ENCODE measurements around the gene TACC3.

Gene TACC3

DNA sequence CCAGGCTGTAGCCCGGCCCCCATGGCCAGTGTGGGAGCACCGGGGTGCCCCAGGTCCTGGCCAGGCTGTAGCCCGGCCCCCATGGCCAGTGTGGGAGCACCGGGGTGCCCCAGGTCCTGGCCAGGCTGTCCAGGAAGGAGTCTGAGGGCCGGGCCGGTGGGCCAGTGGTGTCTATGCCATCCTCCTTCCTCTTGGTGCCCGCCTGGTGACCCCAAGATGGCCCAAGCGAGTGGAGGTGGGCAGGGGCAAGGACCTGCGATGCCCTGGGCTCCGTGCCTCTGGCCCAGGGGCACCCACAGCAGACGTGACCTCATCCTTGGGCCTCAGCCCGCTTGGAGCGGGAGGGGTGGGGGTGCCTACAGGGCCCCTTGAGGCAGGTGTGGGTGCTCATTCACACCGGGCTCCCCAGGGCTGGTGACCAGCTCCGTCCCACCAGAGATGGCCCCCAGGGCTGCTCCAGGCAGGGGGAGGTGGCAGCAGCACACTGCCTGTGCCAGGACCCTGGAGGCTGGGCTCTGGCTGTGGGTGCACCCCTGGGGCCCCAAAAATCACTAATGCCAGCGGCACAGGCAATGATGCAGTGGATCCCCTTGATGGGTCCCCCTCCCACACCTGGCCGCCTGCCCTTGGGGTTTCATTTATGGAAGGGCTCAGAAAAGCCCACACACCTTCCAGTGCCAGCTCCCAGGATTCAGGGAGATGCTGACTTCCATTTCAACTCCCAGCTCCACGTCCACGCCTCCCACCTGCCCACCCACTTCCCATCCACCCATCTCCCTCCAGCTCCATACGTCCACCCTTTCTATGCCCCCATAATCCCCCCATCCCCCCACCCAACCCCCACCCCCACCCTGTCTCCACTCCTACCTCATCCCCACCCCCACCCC, 35.8 kb downstream of the TACC3 start:
- peaks cover 36% of the 10 kb centered on the region for H3K4me1 ChIP-seq (ENCODE audit: insufficient read depth, low read length)

DNA sequence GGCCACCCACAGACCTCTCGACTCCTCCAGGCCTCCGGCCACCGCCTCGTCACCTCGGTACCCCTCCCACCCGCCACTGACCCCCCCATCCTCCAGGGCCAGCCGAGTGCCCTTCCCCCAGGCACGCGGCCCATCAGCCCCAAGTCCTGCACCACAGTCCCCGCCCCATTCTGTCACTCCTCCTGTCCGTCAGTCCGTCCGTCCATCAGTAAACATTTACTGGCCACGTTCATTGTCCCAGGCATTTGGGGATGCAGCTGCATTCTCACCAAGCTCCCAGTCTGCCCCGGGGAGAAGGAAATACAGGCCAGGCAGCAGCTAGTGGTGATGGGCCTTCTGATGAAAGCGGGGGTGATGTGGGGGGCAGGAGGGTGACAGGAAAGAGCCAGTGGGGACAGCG, 36.5 kb downstream of the TACC3 start:
- H3K36me3 ChIP-seq (ENCODE audit: insufficient read depth, low read length), result no peaks in the 10 kb centered on the region
- no peak overlapping the region for H3K4me3 ChIP-seq (ENCODE audit: low read length)
- no peak overlapping the region for H2AFZ ChIP-seq (ENCODE audit: low read depth, low read length)

More for the DNA sequence above, 35.8 kb downstream of the TACC3 start:
- Histone ChIP-seq H3K36me3 (ENCODE audit: insufficient read depth, low read length) (no peaks in the 10 kb centered on the region), H3K4me3 (ENCODE audit: low read length) (no peak overlapping the region), H3K9me3 (ENCODE audit: low read length) (no peaks in the 10 kb centered on the region), H3K27me3 (ENCODE audit: insufficient read depth, low read length) (peaks cover 2% of the 10 kb centered on the region), H2AFZ (ENCODE audit: low read depth, low read length) (no peak overlapping the region)

DNA sequence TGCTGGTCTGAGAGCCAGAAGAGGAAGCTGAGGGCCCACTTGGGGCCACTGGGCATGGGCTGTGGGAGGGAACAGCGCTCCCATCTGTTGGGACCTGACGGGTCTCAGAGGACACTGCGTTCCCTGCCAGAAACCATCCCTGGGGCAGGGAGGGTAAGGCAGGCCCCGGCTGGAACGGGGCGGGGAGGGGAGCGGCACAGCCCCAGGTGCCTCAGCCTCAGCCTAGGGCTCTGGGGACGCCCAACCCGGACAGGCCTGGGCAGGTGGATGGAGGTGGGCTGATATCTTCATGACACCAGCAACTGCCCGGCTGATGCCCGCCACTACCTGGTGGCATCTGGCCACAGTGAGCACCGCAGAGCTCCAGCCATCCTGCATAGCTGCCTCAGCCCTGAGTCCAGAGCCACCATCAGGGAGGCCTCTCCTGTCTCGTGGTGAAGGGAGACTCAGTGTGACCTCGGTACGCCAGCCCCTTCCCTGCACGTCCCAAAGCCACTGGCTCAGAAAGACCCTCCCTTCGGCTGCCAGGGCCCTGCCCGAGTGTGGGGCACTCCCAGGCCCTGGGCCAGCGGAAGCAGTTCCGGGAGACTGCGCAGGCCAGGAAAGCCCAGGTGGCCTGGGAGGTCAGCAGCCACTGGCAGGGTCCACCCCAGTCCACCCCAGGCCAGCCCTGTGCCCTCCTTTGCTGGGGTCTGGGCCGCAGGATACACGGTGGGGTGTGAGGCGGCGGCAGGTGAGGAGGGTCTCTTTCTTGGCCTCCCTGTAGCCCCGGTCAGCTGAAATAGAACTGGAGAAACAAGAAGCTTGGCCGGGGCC, 37.2 kb downstream of the TACC3 start:
- no peak overlapping the region for H2AFZ ChIP-seq (ENCODE audit: low read depth, low read length)
- peaks cover 41% of the 10 kb centered on the region for H3K4me1 ChIP-seq (ENCODE audit: insufficient read depth, low read length)
- H3K36me3 ChIP-seq (ENCODE audit: insufficient read depth, low read length), result no peaks in the 10 kb centered on the region
- H3K9me3 ChIP-seq (ENCODE audit: low read length), result no peaks in the 10 kb centered on the region
- H3K4me3 ChIP-seq (ENCODE audit: low read length), result no peak overlapping the region
- peaks cover 2% of the 10 kb centered on the region for H3K27me3 ChIP-seq (ENCODE audit: insufficient read depth, low read length)

More for the DNA sequence above, 36.5 kb downstream of the TACC3 start:
- peaks cover 41% of the 10 kb centered on the region for H3K4me1 ChIP-seq (ENCODE audit: insufficient read depth, low read length)
- peaks cover 2% of the 10 kb centered on the region for H3K27me3 ChIP-seq (ENCODE audit: insufficient read depth, low read length)
- no peaks in the 10 kb centered on the region for H3K9me3 ChIP-seq (ENCODE audit: low read length)

DNA sequence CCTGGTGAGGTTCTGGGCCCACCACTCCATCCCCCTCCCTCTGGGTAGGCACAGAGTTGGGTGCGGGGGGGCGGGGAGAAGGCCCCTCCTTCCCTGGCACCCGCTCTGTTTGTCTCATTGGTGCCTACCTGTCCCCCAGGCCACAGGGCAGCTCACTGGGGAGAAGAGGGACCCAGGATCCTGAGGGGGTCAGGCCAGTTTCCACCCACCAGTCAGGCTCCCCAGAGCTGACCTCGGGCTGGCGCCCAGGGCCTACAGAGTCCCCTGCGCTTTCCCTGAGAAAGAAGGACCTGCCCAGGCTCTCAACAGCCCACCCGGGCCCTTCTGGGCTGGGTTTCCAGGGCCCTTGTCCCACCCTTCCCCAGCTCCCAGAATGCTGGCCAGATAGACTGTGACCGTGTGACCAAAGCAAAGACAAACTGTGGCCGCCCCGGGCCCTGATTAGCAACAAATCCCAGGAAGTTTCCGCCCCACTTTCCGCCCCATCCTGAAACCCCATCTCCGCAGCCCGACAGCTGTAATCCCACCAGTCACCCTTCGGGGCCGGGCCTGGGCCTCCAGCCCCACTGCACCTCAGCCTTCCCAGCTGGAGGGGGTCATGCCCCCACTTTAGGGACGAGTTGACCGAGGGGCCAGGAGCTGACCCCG, 38.0 kb downstream of the TACC3 start:
- Histone ChIP-seq H3K4me3 (ENCODE audit: low read length) (no peak overlapping the region), H2AFZ (ENCODE audit: low read depth, low read length) (no peak overlapping the region), H3K27me3 (ENCODE audit: insufficient read depth, low read length) (peaks cover 2% of the 10 kb centered on the region), H3K4me1 (ENCODE audit: insufficient read depth, low read length) (peaks cover 46% of the 10 kb centered on the region), H3K36me3 (ENCODE audit: insufficient read depth, low read length) (no peaks in the 10 kb centered on the region), H3K9me3 (ENCODE audit: low read length) (no peaks in the 10 kb centered on the region)

DNA sequence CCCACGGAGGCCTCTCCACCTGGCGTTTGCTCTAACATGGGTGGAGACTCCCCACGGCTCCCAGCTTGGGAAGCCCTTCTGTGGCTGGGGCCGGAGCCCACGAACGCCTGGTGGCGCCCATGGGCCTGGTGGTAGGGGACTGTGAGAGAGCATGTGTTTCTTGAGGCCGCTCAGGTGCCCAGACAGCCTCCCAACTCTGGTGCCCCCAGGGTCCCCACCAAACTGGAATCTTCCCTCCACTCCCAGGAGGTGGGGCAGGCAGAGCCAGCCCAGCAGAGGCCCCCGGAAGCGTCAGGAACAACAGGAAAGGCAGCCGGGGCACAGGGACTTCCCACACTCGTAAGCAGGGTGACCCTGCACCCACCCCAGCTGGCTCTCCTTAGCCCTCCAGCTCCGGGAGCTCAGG, 38.5 kb downstream of the TACC3 start:
- no peaks in the 10 kb centered on the region for H3K27me3 ChIP-seq (ENCODE audit: insufficient read depth, low read length)
- H3K9me3 ChIP-seq (ENCODE audit: low read length), result no peaks in the 10 kb centered on the region
- no peak overlapping the region for H3K4me3 ChIP-seq (ENCODE audit: low read length)
- H2AFZ ChIP-seq (ENCODE audit: low read depth, low read length), result no peak overlapping the region
- peaks cover 46% of the 10 kb centered on the region for H3K4me1 ChIP-seq (ENCODE audit: insufficient read depth, low read length)
- no peaks in the 10 kb centered on the region for H3K36me3 ChIP-seq (ENCODE audit: insufficient read depth, low read length)

DNA sequence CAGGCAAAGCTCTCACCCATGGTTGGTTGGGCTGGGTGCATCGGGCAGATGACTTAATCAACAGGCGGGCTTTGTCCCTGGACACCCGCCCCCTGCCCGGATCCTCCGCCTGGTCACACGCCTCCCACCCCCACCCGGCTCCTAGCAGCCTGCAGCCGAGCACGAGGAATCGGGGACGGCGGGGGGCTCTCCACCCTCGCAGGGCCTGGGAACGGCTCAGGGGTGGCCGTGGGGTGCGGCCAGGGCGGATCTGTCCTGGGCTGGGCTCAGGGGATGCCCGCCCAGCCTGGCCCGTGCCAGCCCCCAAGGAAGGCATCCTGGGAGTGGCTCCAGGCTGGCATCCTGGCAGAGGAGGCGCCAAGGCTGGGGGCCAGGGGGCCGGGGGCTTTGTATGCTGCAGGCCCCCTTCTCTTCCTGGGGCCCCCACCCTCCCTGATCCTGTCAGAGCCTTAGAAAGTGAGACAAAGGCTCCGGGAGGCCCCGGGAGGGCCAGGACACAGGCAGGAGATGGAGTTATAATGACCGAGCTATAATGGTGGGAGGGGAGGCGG, 39.3 kb downstream of the TACC3 start:
- H3K9me3 ChIP-seq (ENCODE audit: low read length), result no peaks in the 10 kb centered on the region
- H2AFZ ChIP-seq (ENCODE audit: low read depth, low read length), result no peak overlapping the region
- no peaks in the 10 kb centered on the region for H3K36me3 ChIP-seq (ENCODE audit: insufficient read depth, low read length)
- H3K27me3 ChIP-seq (ENCODE audit: insufficient read depth, low read length), result no peaks in the 10 kb centered on the region
- H3K4me3 ChIP-seq (ENCODE audit: low read length), result no peak overlapping the region
- H3K4me1 ChIP-seq (ENCODE audit: insufficient read depth, low read length), result peaks cover 51% of the 10 kb centered on the region

DNA sequence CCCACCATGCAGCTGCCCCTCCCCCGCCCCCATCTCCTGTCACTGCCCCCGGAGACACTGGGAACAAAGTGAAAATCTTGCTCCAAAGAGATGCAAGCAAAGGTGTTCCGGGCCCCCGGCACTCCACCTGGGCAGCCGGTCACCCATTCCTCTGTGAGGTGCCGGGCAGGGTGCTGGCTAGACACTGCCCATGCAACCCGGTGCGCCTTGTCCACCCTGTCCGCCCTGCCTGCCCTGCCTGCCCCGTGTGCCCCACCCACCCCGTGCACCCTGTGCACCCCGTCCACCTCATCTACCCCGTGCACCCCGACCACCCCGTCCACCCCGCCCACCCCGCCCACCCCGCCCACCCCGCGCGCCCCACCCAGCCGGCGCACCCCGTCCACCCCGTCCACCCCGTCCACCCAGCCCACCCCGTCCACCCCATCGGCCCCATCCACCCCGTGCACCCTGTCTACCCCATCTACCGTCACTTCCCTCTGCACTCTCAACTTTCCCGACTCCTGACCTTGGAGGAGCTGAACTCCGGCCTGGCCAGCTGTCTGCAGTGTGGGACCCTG, 39.9 kb downstream of the TACC3 start:
- no peak overlapping the region for H2AFZ ChIP-seq (ENCODE audit: low read depth, low read length)
- peaks cover 57% of the 10 kb centered on the region for H3K4me1 ChIP-seq (ENCODE audit: insufficient read depth, low read length)
- H3K4me3 ChIP-seq (ENCODE audit: low read length), result no peak overlapping the region
- no peaks in the 10 kb centered on the region for H3K27me3 ChIP-seq (ENCODE audit: insufficient read depth, low read length)
- no peaks in the 10 kb centered on the region for H3K9me3 ChIP-seq (ENCODE audit: low read length)
- H3K36me3 ChIP-seq (ENCODE audit: insufficient read depth, low read length), result no peaks in the 10 kb centered on the region

DNA sequence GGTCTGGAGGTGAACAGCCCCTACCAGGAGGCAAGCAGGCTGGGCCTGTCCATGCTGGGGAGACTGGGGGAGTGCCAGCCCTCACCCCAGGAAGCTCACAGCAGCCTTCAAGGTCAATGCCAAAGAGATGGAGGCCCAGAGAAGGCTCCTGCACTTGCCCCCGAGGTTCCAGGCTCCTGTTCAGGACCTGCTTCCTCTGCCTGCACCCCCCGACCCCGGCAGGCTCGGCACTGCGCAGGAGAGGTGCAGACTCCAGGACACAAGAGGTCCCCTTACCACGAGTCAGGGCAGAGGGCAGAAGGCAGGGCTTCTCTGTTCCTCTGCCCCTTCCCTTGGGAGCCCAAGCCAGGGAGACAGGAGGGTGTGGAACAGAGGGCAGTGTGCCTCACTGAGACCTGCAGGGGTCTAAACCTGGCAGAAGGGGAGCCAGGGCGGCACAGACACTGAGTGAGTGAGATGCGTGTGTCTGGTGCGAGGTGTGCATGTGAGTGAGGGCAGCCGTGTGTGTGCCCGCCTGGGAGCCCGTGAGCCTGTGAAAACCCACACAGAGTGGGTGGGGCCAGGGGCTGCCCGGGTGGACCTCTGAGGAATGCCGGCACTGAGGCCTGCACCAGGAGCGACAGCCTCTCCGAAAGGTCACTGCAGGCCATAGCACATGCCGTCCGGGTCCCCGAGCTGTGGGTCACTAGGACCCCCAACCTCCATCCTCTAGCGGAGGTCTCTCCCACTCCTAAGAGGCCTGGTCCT, 41.1 kb downstream of the TACC3 start:
- Histone ChIP-seq H2AFZ (ENCODE audit: low read depth, low read length) (no peak overlapping the region), H3K4me3 (ENCODE audit: low read length) (no peak overlapping the region), H3K9me3 (ENCODE audit: low read length) (no peaks in the 10 kb centered on the region), H3K4me1 (ENCODE audit: insufficient read depth, low read length) (peaks cover 59% of the 10 kb centered on the region), H3K27me3 (ENCODE audit: insufficient read depth, low read length) (no peaks in the 10 kb centered on the region), H3K36me3 (ENCODE audit: insufficient read depth, low read length) (no peaks in the 10 kb centered on the region)

DNA sequence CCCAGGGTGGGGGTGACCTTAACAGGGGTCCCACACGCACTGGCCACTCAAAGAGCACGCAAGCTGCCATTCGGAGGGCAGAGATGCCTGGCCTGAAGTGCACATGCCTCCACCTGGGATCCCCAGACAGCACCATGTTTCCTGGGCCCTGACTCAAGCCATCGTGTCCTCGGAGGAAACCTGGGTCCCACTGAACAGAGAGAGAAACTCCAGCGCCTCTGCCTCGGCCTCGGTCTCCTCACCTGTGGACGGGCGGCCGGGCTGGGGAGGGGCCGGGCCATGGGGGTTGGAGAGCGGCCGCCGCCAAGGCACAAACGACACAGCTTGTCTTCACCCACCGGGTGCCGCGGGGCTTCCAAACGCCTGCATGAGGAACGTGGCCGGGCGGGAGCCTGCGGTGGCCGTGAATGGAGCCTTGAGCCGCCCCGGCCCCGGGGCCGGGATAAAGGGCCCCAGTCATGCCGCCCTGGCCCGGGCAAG, 41.8 kb downstream of the TACC3 start:
- H3K4me3 ChIP-seq (ENCODE audit: low read length), result no peak overlapping the region
- H2AFZ ChIP-seq (ENCODE audit: low read depth, low read length), result no peak overlapping the region
- no peaks in the 10 kb centered on the region for H3K36me3 ChIP-seq (ENCODE audit: insufficient read depth, low read length)
- H3K9me3 ChIP-seq (ENCODE audit: low read length), result no peaks in the 10 kb centered on the region
- no peaks in the 10 kb centered on the region for H3K27me3 ChIP-seq (ENCODE audit: insufficient read depth, low read length)
- H3K4me1 ChIP-seq (ENCODE audit: insufficient read depth, low read length), result peaks cover 57% of the 10 kb centered on the region

DNA sequence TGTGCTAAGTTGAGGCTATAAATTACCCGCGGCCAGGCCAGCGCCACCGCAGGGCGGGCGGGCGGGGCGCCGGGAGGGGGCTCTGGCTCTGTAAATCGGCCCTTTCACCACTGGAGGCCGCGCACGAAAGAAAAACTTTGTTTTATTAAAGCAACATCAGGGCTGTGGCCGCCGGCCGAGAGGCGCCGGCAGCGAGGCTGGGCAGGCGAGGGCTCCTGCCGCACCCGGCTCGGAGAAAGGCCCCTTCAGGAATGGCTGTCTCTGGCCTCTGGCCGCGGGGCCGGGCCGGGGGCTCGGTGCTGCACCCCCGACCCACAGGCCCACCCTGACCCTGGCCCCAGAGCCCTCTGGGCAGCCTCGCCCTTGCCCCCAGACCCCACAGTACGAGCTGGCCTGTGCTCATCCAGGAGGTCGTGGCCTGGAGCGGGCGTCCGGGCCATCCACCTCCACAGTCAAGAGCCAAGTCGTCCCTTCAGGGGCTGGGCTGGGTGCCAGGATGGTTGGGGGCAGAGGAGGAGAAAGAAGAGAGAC, 42.3 kb downstream of the TACC3 start:
- peaks cover 57% of the 10 kb centered on the region for H3K4me1 ChIP-seq (ENCODE audit: insufficient read depth, low read length)
- H3K36me3 ChIP-seq (ENCODE audit: insufficient read depth, low read length), result no peaks in the 10 kb centered on the region
- no peaks in the 10 kb centered on the region for H3K9me3 ChIP-seq (ENCODE audit: low read length)
- H2AFZ ChIP-seq (ENCODE audit: low read depth, low read length), result no peak overlapping the region
- H3K27me3 ChIP-seq (ENCODE audit: insufficient read depth, low read length), result no peaks in the 10 kb centered on the region
- H3K4me3 ChIP-seq (ENCODE audit: low read length), result no peak overlapping the region

DNA sequence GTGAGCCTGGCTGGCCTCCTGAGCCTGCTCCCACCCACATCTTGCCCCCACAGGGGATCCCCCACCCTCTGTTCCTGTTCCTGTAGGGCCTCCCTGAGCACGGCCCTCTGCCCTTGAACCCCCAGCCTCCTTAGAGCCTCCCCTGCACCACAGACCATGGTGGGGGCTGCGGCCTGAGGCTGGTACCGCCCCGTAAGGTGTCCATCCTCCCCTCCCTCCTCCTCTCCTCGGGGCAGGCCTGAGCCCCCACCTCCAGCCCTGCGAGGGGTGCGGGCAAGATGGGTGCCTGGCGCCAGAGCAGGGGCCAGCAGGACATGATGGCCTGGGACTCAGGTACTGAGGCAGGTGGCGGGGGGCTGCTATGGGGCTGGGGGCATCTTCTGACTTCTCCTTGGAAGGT, 43.3 kb downstream of the TACC3 start:
- Histone ChIP-seq H2AFZ (ENCODE audit: low read depth, low read length) (no peak overlapping the region), H3K4me1 (ENCODE audit: insufficient read depth, low read length) (peaks cover 61% of the 10 kb centered on the region), H3K27me3 (ENCODE audit: insufficient read depth, low read length) (no peaks in the 10 kb centered on the region), H3K36me3 (ENCODE audit: insufficient read depth, low read length) (no peaks in the 10 kb centered on the region), H3K4me3 (ENCODE audit: low read length) (no peak overlapping the region), H3K9me3 (ENCODE audit: low read length) (no peaks in the 10 kb centered on the region)

All from neuron (in vitro differentiated cells).